Hypothalamus (tissue), 51 donors: ENCODE results near the gene TMIGD1.
A peak's percentile ranks its signal among the peaks of the same experiment; 100 is the strongest.
"Not testable (repeated sequence)": the region's sequence is repeated elsewhere in the genome, so short reads cannot be mapped to it uniquely, and the experiment has no call there.

ENCODE experiments used
- DNase-seq, 51 donors: peaks; one replicate each; lab custom pipeline; 2025; lab: John Stamatoyannopoulos, UW

TMIGD1 gene

DNA sequence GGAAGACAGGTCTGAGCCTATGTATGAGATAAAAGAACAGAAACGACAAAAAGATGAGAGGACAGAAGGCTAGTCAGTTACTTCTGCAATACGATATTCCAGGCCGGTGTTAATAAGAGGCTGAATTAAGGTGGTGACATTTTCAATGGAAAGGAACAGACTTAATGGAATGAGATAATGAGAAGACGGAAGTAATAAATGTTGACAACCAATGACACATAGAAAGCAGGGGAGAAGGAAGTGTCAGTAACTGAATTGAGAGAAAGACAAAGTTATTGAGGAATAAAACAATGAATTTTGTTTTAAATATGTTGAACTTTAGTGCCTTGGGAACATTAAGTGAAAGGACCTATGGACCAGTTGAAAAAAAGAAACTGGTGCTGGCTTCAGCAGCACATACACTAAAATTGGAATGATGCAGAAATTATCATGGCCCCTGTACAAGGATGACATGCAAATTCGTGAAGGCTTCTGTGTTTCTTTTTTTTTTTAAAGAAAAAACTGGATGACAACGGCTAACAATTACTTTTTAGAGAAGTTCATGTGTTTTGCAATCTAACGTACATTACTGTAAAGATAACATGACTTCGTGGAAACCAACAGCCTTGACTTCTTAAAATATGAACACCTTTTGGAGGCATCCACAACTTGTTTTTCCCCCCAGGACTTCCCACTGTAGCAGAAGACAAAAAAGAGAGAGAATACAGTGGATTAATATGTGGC lies 26.4 kb upstream of the TMIGD1 start:
- DNase-seq: no peak

DNA sequence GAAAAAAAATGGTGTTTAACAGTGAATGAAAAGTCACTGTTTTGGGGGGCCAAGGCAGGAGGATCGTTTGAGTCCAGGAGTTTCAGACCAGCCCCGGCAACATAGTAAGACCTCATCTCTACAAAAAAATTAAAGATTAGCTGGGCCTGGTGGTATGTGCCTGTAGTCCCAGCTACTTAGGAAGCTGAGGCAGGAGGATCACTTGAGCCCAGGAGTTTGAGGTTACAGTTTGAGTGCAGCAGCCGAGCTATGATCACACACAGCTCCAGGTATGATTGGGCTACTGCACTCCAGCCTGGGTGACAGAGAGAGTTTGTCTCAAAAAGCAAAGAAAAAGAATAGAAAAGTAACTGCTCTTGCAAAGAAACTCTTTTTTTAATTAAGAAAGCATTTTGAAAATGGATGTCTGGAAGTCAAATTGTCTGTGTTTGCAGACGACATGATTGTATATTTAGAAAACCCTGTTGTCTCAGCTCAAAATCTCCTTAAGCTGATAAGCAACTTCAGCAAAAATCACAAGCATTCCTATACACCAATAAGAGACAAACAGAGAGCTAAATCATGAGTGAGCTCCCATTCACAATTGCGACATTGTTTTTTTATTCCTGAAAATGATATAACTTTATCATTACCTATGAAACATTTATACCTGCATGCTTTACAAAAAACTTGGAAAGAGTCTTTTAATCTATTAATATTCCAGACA lies 24.4 kb upstream of the TMIGD1 start:
- no peak for DNase-seq

DNA sequence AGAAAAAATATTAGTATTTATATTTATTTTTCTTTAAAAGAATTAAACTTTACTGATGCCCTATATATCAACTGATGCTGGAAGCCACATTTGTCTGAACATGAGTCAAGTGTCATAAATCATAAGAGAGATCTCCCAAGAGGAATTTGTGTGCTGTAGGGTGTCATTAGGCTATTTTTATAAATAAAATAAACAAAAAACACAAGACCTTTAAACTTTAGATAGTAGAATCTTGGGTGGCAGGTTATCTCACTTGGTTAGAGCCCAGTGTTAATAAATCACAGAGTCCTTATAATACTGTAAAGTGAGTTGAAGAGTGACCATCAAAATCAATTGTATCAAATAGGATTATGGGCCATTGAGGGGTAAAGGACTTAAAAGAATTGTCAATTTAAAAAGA lies 23.6 kb upstream of the TMIGD1 start:
- DNase-seq: no peak

DNA sequence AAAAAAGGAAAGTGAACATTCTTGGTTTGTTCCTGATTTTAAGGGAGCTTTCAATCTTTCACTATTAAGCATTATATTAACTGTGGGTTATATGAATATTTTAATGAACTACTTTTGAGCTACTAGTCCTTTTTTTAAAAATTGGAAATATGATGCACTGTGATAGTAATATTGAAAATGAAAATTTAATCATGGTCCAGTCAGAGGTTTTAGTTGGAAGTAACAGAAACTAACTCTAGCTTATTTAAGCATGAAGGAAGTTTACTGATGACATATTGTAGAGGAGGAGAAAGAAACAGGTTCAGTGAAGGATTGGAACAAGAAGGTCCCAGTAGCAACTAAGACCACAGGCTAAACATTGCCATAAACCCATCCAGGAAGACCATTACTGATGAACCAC lies 20.8 kb upstream of the TMIGD1 start:
- no peak for DNase-seq

DNA sequence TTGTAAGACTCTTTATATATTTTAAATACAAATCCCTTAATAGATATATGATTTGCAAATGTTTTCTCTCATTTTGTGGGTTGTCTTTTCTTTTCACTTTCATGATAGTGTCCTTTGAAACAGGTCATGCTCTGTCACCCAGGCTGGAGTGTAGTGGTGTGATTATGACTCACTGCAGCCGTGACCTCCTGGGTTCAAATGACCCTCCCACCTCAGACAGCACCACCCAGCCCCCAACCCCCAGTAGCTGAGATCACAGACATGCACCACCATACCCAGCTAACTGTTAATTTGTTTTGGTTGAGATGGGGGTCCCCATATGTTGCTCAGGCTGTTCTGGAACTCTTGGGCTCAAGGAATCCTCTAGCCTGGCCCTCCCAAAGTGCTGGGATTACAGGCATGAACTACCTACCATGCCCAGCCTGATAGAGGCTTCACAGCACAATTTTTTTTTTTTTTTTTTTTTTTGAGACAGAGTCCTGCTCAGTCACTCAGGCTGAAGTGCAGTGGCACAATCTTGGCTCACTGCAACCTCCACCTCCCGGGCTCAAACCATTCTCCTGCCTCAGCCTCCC lies 18.5 kb upstream of the TMIGD1 start:
- DNase-seq: no peak

DNA sequence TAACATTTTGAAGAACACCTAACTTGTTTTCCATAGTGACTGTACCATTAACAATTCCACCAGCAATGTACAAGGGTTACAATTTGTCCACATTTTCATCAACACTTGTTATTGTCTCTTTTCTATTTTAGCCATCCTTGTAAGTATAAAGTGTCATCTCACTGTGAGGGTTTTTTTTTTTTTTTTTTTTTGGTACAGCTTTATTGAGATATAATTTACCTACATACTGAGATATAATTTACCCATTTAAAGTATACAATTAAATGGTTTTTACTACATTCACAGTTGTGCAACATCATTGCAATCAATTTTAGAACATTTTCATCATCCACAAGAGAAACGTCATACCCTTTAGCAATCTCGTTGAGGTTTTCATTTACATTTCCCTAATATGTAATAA lies 17.9 kb upstream of the TMIGD1 start:
- no peak for DNase-seq

DNA sequence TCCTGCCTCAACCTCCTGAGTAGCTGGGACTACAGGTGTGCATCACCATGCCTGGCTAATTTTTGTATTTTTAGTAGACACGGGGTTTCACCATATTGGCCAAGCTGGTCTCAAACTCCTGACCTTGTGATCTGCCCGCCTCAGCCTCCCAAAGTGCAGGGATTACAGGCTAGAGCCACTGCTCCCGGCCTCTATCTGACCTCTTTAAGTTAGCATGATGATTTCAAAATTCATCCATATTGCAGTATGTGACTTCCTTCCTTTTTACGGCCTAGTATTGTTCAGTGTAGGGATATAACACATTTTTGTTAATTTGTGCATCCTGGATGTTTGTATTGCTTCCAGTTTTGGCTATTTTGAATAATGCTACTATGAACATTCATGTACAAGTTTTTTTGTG lies 17.4 kb upstream of the TMIGD1 start:
- DNase-seq: not testable (repeated sequence)

DNA sequence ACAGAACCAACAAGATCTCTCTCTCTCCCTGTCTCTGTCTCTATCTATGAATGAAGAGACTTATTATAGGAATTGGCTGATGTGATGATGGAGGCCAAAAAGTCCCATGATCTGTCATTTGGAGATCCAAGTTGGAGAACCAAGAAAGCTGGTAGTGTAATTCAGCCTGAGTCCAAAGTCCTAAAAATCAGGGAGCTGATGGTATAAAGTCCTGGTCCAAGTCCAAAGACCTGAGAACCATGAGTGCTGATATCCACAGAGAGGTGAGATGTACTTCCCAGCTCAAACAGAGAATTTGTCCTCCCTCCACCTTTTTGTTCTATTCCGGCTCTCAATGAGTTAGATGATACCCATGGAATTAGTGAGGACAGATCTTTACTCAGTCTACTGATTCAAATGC lies 15.4 kb upstream of the TMIGD1 start:
- no peak for DNase-seq

DNA sequence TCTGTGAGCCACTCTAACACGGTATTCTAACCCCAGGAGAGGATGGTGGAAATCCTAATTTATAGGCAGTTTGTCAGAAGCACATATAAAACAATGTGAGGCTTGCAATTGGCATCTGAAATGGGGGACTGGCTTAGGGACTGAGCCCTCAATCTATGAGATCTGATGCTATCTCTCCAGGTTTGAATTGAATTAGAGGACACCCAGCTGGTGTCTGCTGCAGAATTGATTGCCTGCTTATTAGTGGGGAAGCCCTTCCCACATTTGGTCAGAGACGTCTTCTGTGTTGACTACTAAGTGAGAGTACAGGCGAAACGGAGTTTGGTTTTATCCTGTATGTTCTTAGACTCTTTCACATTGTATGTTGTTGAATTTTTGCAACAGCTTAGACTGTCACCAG lies 13.6 kb upstream of the TMIGD1 start:
- DNase-seq: no peak

DNA sequence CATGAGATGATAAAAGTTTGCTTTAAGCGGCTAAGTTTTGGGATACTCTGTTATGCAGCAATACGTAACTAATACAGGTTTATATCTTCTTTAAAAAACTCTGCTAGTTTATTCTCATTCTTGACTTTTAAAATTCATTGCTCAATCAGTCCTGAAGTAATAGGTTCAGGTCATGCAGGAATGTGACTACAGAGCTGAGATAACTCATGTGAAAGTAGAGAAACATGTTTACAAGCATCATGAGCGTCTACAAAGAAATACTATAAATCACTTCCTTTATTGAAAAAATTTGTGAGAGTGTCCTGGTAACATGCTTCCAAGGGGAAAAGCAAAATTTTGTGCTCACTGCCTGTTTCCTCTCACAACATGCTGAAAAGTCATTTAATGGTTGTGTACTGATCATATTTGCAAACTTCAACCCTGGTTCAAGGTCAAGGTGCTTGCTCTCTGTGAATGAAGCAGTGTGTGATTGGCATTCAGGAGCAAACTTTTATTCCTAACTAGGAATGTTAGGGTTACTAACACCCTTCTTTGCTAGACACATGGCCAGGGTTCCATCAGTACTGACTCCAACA lies 12.5 kb upstream of the TMIGD1 start:
- no peak for DNase-seq

DNA sequence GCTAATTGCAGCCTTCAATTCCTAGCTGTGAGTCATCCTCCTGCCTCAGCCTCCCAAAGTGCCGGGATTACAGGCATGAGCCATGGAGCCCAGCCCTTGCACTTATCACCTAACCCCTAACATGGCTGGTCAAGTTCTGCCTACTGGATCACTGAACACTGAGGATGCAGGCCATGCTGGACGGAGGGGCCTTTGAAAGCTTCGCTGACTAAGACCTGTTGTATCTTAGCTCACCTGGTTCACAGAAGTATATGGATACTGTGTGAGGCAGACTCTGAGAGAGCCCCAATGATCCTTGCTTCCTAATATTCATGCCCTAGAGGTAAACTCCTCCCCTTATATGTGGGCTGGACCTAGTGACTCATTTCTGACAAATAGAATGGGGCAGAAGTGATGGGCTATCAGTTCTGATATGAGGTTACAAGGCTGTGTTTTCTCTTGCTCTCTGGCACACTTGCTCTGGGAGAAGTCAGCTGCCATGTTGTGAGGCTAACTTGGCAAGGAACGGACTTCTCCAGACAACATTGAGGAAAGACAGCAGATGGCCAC lies 11.7 kb upstream of the TMIGD1 start:
- no peak for DNase-seq

DNA sequence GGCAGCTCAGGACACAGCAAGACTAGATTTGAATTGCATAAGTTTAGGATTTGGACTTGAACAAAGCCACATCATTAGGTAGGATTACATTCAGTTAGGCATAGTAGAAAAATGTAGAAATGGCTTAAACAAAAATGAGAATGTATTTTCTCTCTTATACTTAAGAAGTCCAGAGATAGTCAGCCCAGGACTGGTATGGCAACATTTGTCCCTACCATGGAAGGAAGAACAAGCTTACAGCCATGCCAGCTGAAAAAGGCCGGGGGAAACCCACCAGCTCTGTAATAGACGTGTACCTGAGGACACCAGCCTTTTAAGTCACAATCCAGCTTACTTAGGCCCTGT lies 11.2 kb upstream of the TMIGD1 start:
- no peak for DNase-seq

DNA sequence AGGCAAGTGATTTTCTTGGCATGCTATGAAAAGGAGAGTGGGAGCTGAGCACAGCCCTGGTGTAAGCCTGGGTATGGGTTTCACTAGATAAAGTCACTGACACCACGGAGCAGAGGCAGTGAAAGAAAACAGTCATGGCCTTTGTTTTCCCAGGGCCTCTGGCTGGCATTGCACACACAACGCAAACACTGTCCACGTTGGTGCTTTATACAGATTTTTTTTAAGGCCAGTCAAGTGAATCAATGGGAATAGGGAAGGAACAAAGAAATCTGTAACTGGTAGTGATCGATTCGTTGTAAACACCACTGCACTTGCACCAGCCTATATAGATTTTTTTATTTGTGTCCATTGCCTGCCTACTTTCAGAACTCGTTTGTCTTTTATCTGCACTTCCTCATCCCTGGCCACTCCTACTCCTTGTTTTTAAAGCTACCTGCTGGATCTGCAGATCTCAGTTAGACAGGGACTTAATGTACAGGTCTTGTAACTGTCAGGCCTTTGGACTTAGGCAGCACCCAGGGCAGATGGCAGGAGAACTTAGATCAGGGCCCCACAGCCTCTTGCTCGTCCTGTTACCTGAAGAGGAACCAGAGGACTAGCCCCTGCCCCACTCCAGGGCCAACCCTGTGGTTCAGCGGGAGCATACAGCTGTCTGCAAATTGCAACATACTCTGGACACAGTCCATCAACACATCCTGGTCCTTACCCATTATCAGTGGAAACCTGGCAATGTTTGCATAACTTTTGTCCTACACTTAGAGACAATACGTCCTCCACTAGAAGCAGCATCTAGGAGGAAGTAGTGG lies 10.6 kb upstream of the TMIGD1 start:
- peak in 35 of 51 donors; percentile 4 to 79 (median 41) for DNase-seq

DNA sequence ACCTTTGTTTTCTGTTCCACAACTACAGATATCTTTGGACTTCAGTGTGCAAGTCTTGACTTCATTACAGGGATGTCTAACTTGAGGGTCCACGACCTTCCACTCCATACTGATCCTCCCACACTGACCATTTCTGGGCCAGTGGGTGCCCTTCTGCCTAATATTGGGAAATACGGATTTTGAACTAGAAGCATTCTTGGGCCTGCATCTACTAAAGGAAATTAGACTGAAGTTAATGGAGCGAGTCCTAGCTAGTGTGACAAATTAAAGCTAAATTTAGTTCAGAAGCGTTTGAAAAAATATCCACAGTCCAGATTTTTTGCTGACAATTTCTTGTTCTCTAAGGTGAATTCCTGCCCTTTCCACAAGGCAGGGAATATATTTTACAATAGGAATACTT lies 9.9 kb upstream of the TMIGD1 start:
- DNase-seq: no peak

DNA sequence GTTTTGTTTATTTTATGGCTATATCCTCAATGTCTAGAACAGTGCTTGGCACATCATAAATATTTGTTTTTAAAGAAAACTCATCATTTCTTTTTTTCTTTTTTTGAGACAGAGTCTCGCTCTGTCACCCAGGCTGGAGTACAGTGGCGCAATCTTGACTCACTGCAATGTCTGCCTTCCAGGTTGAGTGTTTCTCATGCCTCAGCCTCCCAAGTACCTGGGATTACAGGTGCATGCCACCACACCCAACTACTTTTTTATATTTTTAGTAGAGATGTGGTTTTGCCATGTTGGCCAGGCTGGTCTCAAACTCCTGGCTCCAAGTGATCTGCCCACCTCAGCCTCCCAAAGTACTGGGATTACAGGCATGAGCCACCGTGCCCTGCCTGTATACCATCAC lies 9.4 kb upstream of the TMIGD1 start:
- not testable (repeated sequence) for DNase-seq

DNA sequence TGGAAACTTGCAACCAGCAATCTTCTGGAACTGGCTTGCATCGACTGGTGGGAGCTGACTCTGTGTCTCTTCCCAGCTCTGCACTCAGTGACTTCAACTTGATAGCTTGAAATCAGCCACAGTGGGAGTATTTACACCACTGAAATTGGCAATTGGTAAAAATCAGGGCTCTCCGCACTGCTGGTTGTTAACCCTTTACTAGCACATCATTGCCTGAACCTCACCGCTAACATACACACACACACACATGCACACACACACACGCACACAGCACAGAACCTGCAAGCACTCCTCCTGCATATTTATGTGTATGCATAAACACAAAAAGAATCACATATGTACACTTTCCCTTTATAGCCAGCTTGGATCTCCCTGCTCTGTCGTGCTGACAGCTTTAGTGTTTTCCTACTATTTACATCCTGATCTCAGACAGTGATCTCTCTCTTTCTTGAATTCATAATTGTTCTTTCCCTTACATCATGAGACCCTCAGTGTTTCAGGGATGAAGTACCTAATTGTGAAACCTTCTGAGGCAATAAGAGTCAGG lies 7.9 kb upstream of the TMIGD1 start:
- DNase-seq: no peak

DNA sequence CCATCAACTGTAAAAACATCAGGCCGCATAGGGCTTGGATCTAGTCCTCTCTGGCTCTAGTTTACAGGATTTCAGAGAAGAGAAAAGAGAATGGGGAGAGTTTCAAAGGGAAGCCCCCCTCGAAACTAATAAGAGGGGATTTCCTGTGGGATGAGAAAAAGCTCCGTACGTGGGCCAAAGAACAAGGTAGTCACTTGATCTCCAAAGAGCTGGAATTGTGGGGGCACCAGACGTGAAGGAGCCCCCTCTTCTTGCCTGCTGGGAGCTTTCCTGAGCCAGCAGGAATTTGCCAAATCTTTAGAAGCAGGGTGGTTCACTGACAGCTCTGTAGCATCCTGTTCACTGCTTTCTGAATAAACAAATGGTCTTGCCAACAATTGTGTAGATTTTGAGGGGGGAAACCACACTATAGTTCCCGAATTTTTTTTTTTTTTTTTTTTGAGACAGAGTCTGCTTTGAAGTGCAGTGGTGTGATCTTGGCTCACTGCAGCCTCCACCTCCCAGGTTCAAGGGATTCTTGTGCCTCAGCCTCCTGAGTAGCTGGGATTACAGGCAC lies 7.0 kb upstream of the TMIGD1 start:
- no peak for DNase-seq

DNA sequence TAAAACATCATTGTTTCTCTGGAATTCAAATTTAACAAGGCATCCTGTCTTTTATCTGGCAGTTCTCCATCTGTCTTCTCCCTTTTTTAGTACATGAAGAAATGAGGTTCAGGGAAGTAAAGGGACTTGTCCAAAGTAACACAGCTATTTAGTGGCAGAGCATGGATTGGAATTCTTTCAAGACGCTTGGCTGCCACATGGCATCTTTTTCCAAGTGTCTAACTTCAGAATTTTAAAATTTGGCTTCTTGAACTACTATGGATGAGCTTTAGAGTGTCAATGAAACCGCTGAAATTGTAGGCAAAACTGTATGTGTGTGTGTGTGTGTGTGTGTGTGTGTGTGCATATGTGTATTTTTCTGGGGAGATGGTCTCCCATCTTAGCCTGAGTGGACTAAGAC lies 5.2 kb upstream of the TMIGD1 start:
- DNase-seq: no peak

DNA sequence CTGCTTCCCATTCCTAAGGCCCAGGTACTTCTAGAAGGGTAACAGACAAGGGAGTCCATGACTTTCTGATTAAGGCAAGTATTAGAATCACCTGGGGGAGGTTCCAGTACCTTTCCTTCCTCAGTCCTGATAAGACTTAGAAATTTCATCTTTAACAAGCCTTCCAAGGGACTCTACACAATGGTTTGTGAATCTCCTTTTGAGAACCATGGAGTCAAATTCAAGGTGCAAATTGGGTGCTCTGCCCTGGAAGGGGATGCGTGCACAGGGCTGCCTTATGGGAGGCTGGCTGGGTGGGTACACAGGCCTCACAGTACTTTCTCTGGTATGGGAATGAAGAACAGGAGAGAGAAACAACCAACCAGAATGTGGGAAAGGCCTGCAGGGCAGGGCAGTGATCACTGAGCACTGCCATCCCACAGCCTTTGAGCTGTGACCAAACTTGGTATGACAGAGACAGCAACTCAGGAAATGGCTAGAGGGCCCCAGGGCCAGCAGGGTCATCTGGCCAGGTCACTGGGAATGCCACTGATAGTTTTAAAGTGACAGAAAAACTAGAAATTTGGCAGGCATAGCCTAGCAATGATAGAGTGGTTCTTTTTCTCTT lies 3.6 kb upstream of the TMIGD1 start:
- DNase-seq: no peak
